Measurements from ENCODE around the gene HOXA2.

Gene HOXA2

DNA sequence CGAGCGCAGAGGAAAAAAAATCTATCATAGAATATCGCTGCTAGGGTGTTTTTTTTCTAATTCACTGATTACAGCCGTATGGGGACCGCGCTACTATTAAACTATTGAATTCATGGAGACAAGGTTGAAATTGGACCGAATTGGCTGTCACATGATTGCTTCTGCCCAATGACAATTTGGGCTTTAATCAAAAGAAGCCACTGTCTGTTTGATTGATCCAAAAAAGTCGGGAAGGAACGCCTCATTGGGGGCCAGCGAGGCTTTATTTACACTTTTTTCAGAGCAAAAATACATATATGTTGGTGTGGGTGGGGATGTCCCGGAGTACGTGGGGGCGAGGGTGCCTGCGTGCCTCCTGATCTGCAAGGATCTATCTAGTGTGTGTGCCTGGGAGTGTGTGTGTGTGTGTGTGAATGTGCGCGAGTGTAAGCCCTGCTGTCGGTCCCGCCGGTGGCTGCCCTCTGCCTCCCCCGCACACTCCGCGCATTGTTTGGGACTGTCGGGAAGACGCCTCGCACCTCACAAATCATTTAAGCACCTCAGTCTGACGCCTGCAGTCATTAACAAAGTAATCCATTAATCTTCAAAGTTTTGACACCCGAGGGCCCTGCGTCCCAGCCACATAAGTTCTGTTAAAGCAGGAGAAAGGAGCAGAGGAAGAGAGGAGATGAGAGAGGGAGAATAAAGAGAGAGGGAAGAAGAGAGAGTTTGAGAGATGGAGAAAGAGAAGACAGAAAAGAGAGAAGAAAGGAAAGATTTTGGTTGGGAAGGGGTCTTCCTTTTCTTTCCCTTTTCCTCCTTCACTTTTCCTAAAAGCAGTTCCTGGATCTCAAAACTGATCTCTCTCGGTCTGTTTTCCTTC is at the start of gene HOXA2:
TSS of gene HOXA2 (minus strand) at position 103 of the 862 bp plus-strand sequence. CDS start 183 bp downstream, outside the sequence.
- DNase-seq: no peak

DNA sequence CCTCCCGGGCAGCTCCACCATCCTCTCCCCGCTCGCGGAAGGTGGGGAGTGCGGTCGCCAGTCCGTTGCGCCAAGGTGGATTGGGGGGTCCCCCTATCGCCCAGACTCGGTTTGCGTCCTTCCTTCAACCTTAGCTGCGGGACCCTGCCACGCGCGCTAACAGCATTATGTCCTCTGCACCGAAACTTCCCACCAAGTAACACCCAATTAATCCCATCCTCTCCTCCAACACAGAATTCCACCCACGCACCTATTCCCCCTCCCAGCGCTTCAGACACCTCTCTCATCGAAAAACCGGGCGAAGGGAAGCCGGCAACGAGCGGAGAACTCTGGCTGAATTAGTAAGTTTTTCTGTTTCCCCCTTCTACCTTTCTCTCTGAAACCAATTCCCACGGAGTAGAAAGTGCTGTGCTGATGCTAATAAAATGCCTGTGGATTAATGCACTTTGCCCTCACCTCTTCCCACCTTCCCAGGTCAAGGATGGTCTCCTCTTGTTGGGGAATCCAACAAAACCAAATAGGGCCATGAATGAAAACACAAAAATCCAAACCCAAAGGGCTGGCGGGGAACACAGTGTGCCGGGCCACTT is 49.0 kb upstream of the HOXA2 start:
- DNase-seq: no peak

DNA sequence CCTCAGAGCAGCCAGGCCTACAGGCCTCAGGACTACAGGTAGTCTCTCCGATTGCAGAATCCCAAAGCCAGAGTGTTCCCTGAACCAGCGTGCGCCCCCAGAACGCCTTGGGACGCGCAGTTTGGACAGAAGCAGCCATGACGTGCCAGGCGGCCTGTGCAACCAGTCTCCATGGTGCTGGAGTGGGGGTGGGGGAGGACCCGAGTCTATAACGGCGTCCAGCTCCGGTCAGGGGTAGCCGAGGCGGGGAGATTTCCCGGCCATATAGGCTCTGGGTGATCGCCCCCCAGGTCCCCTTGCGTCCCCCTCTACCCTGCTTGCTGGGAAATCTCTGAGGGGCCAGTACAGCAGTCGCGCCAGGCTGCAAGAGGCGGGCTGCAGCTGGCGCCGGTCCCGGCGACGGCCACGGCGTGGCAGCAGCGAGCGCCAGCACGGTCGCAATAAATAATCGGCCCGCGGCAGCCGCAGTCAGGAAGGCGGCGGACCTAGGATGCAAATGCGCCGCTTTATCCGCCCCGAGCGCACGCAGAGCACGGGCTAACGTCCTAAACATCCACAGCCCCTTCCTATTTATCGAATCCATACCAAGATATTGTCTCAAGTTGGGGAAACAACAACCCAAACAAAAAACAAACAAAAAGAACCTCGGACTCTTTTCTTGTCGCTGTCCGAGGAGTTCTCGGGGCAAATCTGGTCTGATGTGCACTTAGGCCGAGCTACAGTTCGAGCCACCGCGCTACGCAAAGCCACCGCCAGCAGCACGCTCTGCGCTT is 48.3 kb upstream of the HOXA2 start:
- peak; percentile 32 for DNase-seq

DNA sequence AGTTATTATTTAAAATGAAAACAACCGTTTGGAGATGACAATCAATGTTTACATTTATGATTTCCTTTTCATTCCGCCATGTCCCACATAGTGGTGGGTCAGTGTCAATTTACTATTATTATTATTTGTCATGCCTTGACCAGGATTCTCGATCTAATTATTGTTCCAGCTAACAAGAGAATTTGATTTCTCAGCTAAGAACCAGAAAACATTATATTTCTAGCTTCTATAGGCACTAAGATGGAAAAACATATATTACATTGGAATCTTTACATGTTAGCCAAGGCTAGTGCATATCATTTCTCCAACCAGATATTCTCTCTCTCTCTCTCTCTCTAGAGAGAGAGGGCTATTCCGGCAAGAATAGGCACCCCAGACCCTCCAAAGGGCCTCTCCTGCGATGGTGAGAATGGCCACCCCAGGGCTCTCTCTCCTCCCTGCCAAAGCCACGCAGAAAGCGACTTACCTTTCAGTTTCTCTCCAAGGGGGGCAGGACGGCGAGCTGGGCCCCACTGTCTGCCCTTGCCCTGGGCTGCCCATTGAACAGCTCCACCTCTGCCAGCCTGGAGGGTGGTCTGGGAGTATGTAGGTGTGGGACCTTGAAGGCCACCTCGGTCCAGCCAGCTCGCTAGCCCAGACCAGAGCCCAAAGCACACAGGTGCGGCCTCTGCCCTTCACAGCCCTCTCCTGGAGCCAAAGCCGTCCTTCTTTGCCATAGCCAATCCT is 47.5 kb upstream of the HOXA2 start:
- no peak for DNase-seq

DNA sequence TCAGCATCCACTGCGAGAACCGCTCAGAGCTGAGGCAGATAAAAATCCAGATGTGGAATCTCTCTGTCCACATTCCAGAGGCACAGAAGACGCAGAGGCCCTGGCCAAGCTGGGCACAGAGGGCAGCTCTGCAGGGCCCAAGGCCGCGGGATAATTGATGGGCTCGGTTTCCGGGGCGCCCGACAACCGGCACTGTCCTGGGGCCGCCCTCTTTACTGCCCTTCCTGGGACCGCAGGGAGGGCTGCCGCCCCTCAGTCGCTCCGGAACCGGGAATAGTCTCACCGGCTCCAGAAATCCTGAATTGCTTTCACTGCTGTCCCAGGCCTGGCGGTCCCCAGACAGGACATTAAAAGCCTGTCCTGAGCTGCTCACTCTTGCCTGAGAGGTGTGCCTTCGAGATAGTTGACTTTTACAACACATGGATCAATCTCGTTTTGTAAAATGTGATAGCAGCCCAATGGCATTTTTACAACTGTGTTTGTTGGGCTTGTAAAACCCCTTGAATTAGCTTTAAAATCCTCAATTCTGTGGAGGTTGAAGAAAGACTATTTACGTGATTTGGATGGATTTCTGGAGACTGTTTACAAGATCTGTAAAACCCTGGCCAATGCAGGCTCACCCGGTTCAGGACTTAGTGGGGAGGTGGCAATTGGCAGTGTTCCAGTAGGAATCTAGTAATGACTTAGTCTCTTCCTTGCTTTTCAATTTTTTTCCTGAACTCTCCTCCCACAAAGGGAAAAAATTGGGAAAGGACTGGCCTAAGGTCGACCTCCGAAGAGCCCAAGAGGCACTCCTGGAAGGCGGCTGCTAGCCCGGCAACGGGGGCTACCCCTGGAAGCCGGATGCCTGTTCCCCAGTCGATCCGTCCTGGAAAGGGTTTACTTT is 46.5 kb upstream of the HOXA2 start:
- DNase-seq: no peak

DNA sequence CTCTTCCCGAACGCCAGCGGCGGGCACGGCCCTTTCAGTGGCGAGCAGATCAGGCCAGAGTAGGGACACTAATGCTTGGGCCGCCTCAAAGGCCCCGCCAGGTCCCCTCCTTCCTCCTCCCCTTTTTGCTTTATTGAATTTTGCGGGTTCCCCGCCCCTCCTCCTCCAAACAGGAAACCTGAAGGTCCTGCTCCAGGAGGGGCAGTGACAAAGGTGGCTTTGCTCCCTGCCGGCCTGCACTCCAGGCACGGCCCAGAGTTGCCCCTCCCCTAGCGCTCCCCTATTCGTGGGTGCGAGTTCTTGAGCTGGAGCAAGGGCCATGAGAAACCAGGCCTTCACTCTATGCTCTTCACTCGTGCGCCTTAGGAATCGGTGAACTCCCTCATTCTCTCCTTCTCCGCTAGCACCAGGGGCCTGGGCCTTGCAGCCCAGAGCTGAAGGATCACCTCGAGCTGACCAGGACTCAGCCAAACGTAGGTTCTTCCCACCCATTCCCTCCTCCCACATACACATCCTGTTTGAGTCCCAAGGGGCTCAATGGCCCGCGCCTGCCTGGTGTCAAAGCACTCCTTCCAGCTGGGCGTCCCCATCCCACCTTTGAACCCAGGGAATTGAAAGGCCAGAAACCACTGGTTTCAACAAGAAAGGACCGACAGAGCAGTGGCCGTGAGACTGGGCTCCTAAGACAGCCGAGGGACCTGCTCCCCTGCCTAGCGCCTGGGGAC is 45.7 kb upstream of the HOXA2 start:
- no peak for DNase-seq

DNA sequence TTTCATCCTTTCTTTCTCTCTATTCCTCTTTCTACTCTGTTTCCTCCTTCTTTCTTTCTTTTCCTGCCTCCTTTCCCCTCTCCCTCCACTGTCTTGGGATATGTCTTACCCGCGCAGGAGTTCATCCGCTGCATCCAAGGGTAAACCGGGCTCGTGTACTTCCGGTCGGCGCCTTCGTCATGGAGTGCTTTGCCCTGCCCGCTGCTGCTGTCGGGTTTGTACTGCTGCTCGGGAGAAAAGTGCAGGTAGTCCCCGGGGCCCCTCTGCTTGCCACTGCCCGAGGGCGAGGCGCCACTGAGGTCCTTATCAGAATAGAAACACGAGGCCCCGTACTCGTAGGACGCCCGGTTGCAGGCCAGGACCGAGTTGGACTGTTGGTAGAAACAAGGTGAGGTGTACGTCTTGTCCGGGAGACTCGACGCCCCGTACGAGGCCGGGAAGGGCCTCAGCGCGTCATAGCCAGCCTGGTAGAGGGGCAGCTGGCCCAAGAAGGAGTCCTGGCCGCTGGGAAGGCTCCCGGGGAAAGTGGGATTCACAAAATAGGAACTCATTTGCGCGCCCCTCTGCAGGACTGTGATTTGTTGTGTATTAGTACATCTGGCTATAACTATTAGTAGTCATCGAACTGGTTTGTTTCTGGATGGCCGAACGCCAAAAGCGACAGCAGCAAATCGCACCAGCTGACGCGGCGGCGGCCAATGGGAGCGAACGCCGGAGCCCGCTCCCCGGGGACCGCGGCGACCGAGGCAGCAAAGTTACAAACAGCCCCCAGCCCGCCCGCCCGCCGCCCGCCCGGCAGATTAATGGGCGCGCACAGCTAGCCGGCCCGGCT is 44.9 kb upstream of the HOXA2 start, which contains the start of gene HOXA6:
TSS of gene HOXA6 (minus strand) at position 576 of the 832 bp plus-strand sequence. CDS start at position 551, 25 bp downstream.
- no peak for DNase-seq

DNA sequence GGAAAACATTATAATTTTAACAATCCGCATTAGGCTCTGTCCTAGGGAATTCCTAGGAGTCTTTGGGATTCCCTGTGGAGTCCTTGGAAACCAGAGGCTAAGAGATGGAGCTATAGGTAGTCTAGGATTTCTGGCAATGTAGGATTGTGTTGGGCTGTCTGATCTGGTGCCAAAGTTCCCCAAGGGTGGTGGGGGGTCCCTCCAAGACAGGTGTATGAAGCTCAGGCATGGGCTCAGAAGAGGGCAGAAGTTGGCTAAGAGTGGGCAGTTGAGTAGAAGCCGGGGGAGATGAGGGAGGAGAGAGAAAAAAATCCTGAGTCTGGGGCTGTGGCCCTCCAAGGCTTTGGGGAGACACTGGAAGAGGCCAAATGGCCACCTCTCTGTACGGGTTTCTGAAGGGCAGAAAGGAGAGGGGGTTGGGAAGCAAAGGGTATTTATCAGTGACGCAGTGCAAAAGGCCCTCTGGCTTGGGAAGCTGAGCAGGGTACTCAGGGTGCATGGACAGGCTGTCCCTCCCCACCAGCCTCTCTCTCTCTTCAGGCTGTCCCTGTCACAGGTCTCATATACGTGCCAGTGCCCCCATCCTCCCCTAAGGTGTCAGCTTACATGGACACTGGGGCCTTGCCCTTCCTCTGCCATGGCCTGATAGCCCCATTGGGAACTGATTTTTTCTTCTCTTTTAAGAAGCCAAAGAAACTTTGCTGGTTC is 44.2 kb upstream of the HOXA2 start:
- DNase-seq: no peak

DNA sequence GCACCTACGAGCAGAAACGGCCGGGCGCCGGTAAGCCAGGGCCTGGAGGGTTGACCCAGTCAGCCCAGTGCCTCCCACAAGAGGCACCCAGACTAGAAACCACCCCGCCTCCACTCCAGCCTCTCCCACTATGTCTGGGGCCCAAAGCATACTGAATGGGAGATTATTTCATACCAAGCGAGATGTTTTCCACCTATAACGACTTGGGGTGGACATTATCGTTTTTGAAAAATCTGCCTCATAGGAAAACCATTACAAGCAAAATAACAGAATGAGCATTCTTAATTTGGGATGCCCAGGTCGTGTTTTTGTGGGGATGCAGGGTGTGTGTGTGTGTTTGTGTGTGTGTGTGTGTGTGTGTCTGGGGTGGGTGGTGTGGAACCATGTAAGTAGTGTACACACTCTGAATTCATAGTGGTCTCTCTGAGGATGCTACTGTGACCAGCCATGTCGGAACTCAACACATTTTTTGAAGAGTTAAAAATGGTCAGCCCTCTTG is 43.5 kb upstream of the HOXA2 start:
- DNase-seq: no peak

DNA sequence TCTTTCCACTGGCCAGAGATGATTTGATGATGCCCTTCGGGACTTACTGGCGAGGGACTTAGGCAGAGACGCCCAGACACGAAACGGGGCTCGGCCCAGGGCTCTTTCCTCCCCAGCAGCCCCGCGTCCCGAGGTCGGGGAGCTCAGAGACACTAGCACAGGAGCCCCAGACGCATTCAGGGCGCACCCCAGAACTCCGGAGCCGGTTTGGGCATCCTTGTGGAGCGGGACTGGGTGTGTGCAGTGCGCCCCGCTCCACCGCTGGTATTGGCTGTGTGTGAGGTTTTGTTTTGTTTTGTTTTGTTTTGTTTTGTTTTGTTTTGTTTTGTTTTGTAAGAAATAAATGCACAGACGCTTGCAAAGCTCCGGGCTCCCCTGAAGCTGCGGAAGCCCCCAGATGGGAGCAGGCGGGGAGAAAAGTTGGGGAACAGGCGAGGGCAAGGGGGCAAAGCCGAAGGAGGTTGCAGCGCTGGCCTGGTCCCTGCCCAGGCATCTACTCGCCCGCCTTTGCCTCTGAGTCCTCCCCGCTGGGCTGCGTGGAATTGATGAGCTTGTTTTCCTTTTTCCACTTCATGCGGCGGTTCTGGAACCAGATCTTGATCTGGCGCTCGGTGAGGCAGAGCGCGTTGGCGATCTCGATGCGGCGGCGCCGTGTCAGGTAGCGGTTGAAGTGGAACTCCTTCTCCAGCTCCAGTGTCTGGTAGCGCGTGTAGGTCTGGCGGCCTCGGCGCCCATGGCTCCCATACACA is 42.9 kb upstream of the HOXA2 start:
- no peak for DNase-seq

DNA sequence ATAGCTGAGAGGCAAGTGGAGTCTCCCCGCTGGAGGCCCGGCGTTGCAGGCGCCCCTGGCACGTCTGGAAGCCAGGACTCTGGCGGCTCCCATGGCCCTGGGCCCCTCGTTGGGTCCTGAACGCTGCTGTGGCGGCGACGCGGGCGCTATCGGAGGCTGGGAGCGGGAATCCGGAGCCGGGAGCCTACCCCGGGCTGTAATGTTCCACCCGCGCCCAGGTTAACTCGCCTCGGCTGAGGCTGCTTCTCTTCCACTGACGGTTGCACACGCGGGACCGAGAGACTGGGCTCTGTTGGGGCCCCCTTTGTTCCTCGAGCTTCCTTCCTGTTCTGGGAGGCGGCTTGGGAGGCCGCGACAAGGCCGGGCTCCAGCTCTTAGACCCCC is 42.3 kb upstream of the HOXA2 start:
- DNase-seq: no peak

DNA sequence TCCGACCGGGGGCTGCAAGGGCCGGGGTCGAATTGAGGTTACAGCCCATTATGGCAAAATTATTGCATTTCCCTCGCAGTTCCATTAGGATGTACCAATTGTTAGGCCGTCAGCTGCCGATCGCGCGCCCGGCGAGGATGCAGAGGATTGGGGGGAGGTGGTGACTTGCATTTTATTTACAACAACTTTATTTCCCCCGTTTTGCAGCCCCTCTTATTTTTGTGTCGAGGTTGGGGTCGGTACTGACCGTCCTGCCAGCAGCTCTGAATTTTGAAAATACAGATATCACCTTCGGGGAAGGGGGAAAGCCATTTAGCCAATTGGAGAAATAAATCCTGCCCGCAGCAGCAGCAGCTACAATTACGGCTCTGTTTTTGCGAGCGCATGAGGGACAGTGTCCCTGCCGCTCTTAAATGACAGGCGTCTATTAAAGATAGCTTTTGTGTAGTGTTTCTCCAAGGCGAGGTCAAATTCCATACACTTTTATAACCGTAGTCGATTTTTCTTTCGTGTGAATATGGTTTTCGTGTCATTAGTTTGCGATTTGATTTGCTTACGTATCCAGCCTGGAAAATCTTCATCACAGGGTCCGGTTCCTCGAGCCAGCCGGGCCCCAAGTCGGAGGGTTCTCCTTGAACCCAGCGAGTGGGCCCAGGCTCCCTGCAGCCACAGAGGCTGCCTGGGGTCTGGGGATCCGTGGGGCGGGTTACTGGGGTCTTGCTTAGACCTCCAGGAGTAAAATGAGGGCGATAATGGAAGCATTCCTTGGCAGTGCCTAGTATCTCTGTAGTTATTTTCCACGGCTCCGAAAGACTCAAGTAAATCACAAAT is 41.7 kb upstream of the HOXA2 start:
- DNase-seq: no peak

DNA sequence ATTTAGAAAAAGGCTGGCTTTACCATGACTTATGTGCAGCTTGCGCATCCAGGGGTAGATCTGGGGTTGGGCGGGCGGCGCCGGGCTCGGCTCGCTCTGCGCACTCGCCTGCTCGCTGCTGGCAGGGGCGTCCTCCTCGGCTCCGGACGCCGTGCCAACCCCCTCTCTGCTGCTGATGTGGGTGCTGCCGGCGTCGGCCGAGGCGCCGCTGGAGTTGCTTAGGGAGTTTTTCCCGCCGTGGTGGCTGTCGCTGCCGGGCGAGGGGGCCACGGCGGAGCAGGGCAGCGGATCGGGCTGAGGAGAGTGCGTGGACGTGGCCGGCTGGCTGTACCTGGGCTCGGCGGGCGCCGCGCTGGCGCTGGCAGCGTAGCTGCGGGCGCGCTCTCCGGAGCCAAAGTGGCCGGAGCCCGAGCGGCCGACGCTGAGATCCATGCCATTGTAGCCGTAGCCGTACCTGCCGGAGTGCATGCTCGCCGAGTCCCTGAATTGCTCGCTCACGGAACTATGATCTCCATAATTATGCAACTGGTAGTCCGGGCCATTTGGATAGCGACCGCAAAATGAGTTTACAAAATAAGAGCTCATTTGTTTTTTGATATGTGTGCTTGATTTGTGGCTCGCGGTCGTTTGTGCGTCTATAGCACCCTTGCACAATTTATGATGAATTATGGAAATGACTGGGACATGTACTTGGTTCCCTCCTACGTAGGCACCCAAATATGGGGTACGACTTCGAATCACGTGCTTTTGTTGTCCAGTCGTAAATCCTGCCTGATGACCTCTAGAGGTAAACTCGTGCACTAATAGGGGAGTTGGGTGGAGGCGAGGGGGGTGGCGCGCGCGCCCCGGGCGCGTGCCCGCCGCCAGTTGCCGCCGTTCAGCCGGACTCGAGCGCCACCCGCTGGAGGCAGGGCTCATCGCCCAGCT is 40.8 kb upstream of the HOXA2 start, which contains the start of gene HOXA5:
TSS of gene HOXA5 (minus strand) at position 659 of the 927 bp plus-strand sequence. CDS start at position 585, 74 bp downstream.
- no peak for DNase-seq

DNA sequence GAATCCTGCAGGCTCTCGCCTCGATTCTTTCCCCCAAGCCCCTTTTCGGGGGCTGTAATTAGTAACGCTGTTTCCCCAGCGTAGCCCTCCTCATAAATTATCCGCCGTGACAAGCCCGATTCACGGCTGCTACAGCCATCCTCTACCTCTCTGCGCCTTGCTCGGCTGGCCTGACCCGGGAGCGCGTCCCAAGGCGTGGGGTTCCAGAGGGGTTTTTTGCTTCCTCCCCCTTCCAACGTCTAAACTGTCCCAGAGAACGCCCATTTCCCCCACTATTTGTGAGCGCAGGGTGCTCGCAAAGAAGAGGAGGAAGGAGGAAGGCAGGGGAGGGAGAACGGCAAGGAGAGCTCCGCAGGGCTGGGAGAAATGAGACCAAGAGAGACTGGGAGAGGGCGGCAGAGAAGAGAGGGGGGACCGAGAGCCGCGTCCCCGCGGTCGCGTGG is 40.1 kb upstream of the HOXA2 start:
- no peak for DNase-seq

DNA sequence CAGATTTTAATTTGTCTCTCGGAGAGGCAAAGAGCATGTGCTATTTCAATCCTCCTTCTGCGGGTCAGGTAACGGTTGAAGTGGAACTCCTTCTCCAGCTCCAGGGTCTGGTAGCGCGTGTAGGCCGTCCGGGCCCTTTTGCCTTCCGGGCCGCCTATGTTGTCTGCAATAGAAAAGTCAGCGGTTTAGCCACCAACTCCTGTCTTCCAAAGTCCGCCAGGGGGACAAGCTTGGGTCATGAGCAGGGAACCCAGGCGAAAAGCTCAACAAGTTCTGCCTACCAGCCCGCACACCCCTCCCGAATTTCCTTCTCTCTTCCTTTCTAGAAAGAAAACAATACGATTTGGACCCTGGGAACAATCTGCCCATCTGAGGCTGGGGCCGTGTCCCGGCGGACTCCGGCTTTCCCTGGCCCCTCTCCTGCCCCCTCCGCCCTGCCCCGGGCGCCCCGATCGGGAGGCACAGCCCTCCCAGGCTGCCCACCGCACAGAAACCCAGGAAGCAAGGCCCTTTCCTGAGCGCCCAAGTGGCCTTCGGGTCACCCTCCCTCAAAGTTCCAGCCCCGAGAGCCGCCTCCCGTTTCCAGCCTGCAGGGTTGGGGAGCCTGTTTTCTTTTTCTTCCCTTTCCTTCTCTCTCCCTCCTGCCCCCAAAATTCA is 39.6 kb upstream of the HOXA2 start:
- no peak for DNase-seq

Measured in midbrain (tissue), 1 donor.